NB4 (cell line): Measurements from ENCODE around the gene OR5K1.

Source experiments
- POLR2A ChIP-seq: IDR thresholded peaks from 2 replicates; pipeline ENCODE4 v1.6.1; 2011; ENCODE audit warnings: mild to moderate bottlenecking; ENCODE audit not compliant: insufficient read length; ENCODE audit errors: extremely low read depth
- TF ChIP-seq, protein P1 (sequence below): IDR thresholded peaks from one replicate; pipeline ENCODE4 v1.5.1; 2012; ENCODE audit warnings: low read depth, low read length
- TF ChIP-seq, protein P2 (sequence below): IDR thresholded peaks from 2 replicates; pipeline ENCODE4 v1.6.1; 2011; ENCODE audit warnings: low read depth, low read length

DNA sequence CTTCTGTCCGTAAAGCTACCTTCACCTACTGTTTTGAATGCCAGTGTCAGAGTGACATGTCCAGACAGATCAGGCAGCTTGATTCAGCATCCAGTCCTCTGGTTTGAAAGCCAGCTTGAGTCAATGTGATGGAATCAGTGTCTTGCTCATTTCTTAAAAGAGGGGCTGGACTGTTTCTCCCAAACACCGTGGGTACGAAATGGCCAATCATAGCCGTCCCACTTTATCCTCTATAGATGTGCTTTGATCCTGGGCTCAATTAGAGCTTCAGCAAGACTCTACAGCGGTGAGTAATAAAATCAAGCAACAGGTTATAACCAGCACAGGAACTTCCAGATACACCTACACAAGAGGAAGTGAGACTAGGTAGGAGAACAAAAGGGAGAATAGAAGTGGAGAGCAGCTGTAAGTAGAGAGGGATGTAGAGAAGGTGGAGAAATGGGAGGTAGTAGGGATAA lies 17.0 kb upstream of the OR5K1 start:
- TF ChIP-seq, protein P1, sequence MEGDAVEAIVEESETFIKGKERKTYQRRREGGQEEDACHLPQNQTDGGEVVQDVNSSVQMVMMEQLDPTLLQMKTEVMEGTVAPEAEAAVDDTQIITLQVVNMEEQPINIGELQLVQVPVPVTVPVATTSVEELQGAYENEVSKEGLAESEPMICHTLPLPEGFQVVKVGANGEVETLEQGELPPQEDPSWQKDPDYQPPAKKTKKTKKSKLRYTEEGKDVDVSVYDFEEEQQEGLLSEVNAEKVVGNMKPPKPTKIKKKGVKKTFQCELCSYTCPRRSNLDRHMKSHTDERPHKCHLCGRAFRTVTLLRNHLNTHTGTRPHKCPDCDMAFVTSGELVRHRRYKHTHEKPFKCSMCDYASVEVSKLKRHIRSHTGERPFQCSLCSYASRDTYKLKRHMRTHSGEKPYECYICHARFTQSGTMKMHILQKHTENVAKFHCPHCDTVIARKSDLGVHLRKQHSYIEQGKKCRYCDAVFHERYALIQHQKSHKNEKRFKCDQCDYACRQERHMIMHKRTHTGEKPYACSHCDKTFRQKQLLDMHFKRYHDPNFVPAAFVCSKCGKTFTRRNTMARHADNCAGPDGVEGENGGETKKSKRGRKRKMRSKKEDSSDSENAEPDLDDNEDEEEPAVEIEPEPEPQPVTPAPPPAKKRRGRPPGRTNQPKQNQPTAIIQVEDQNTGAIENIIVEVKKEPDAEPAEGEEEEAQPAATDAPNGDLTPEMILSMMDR = no peak
- TF ChIP-seq POLR2A = no peak
- TF ChIP-seq, protein P2, sequence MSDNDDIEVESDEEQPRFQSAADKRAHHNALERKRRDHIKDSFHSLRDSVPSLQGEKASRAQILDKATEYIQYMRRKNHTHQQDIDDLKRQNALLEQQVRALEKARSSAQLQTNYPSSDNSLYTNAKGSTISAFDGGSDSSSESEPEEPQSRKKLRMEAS = no peak
